Central memory CD4-positive, alpha-beta T cell (primary cell): ENCODE results near the gene ABCC8.

ENCODE experiments used
- DNase-seq: peaks from one replicate; pipeline ENCODE4 v3.0.0; 2022

ABCC8 gene

DNA sequence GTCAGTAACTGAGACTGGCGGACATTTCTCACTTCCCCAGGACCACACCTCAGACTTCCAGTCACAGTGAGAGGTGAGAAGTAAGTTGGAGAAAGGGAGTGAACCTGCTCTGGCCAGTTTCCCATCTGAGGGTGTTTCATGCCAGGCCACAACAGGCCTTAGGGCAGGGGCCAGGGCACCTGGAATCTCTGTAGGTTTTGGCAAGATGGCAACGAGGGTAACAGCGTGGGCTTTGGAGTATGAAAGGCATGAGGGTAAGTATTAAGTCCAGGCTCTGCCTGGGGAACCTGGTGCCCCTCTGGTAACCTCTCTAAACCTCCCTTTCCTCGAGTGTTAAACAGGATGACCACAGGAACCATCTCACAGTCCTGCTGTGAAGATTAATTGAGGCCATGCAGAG is 28.5 kb upstream of the ABCC8 start:
- DNase-seq = no peak

DNA sequence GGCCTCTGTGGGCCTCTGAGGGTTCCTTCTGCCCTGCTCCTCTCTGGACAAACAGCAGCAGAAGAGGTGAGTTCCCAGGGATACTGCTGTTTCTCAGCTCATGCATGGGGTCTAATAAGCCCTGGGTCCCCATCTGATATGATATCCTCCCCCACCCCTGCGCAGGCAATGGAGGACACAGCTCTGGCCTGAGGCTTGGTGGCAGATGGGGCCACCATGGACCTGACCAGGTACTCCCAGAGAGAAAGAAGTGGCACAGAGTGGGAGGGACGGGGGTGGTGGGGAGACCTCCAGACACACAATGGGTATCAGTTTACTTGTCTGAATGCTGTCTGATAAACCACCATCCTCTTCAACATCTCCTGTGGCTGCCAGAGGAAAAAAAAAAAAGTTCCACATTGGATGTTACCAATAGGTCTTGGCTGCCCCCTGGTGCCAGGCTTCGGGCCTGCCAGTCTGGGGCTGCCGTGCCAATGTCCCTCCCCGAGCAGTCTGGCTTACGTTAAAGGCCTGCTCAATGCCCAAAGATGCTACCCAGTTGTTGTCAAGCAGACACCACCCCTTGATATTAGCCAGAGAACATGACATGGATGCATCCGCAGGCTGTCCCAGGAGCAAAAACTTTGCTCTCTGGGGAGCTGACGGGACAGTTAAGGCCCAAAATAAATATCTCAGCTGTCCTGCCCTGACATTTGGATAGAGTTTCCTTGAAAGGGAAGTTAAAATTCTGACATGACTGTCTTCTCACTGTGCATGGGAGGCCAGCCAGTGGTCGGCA is 27.9 kb upstream of the ABCC8 start:
- peak; percentile 64 for DNase-seq

DNA sequence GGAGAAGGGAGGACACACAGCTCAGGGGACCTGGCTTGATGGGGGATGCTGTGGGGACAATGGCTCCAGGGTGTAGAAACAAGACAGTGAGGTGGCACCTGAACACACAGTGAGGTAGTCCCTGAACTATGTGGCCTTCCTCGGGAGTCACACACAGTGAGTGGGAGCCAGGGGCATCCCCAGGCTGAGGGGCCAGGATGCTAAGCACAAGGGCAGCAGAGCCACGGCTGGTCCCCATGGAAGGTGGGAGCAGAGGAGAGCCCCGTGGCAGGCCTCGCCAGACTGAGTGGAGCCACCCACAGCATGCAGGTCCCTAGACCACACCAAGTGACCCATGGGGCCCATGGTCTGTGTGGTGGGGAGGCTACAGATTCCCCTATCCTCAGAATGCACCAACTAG is 26.0 kb upstream of the ABCC8 start:
- no peak for DNase-seq

DNA sequence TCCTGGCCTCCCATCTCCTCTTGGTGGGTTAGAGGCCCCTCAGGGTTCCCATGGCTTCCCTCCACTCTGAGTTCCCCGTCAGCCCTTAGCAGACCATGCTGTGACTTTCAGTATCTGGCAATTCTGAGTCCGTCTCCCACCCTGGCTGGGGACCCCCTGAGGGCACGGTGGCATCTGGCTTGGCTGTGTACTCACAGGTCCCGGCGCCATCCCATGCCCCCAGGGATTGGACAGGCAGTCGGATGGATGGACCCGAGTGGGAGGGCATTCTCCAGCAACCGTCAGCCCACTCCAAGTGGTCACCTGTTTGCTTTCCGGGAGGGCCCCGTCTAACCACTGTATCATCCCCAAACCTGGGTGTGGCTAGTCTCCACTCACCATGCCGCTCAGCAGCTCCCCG is 24.0 kb upstream of the ABCC8 start:
- DNase-seq = no peak

DNA sequence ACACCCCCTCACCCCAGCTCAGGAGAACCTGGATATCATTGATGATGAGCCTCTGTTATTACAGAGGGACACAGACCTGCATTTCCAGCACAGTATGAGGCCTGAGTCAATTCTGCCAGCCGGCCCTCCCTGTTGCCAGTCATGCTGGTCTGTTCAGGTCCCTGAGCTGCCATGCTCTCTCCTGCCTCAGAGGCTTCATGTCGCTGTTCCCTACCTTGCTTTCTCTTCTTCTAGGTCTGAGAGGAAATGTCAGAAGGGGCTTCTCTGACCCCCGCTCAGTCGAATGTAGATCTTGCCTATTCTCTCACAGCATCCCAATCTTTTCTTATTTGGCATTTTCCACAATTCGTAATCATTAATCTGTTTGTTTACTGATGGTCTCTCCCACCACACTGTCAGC is 21.8 kb upstream of the ABCC8 start:
- no peak for DNase-seq

DNA sequence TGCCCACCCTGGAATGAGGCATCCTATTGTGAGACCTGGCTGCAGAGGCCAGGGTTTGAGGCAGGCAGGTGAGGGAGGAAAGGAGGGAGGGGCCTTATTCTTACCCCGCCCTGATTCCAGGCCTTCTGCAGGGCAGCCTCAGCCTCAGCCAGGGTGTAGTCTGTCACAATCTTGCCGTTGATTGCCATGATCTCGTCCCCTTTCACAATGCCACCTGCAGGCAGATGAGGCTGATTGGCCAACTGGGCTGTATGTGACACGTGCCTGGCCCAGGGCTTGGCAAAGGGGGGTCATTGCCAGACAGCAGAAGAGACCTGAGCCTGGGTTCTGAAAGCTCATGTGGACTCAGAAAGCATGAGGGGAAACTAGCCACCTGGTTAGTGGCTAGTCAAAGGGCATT is 21.4 kb upstream of the ABCC8 start:
- DNase-seq = no peak

DNA sequence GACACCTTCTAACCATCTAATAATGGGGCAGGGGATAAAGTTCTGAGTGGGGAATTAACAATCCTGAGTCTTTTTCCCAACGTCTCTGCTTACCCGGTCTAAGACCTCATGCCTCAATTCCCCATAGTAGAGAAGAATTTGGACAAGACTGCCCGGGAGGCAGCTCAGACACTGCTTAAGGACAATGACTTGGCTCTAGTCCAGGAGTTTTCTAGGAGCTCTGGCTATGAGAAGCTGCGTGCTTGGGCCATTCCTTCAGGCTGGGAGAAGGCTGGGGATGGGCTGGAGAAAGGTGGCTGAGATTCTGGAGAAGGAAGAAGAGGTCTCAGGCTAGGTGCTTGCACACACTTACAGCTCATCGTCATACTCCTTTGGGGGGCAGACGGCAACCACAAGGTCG is 19.8 kb upstream of the ABCC8 start:
- DNase-seq = no peak

DNA sequence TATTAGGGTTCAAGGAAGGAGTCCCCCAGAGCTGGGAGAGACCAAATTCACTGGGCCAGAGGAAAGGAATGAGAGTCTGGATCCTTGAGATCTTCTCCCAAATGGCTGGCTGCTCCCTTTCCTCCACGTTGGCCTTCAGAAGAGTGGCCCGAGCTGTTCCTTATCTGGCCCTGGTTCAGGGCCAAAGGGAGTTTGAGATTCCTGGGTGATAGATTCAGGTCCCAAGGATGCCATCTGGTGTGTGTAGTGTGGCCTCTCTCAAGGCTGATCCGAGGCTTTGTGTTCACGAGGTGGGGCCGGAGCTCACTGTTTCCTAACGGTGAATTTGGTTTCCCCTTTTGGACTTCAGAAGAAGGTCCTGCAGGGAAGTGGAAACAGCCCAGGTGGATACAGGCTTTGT is 17.4 kb upstream of the ABCC8 start:
- no peak for DNase-seq

DNA sequence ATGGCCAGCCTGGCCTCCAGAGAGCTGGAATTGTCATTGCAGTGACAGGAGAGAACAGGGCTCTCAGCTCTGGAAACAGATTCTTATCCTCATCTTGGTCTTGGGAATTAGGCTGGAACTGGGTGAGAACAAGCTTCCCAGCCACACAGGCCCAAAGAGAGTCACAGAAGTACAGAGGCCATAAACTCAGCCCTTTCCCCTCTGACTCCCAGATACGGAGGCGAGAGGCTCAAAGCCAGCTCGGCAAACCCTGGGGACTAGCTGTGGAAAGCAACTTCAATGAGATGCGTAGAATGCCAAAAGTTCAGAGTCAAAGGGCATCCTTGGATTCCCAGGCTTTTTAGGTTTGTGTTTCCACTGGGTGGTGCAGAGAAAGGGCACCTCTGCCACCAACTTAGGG is 14.3 kb upstream of the ABCC8 start:
- DNase-seq = no peak

DNA sequence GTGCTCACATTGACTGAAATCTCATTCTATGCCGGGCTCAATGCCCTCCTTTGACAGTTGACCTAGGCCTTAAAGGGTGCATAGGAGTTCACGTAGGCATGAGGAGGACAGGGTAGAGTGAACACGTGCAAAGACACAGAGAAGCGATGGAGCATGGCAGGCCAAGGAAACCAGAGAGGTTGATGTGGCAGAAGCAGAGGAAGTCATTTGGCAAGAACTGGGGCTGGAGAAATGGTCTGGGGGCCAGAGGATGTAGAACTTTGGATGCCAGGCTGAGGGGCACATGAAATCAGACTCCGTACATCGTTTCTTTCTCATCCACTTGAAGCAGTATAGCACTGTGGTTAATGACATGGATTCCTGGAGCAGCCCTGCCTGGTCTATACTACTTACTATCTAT is 13.6 kb upstream of the ABCC8 start:
- no peak for DNase-seq

DNA sequence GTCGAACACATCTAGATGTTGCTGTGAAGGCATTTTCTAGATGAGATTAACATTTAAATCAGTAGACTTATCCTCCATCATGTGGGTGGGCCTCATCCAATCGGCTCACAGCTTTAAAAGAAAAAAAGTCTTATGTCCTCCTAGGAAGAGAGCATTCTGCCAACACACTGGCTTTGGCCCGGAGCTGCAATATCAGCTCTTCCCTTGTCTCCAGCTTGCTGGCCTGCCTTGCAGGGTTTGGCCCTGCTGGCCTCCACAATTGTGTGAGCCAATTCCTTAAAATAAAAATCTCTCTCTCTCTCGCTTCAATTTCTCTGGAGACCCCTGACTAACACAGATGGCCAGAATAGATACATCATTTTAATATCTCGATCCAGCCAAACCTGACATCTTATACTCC is 13.1 kb upstream of the ABCC8 start:
- no peak for DNase-seq

DNA sequence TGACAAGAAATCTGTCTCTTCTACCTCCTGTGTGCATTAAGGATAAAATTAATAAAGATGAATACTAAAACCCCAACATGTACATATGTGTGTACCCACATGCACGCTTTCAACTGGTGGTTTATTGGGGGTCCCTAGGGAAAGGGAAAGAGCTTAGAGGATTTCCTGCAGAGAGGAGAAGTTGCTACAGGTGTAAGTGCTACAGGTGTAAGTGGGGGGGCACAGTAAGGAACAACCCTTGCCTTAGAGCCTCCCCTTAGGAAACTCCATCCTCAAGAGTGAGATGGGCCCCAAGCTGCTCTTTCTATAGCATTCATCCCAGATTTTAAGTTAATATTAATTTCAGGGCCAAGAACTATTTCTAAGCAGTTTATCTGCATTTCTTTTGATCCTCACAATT is 11.9 kb upstream of the ABCC8 start:
- no peak for DNase-seq

DNA sequence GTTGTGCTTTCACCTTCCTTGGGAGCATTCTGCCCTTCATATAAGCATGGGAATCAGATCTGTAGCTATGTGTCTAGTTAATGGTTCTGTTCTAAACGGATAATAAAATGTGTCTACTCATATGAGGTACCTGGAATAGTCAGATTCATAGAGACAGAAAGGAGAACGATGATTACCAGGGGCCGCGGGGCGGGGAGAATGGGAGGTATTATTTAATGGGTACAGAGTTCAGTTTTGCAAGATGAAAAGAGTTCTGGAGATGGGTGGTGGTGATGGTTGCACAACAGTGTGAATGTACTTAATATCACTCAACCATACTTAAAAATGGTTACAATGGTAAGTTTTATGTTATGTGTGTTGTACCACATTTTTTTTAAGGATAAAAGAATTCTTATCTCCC is 10.0 kb upstream of the ABCC8 start:
- no peak for DNase-seq

DNA sequence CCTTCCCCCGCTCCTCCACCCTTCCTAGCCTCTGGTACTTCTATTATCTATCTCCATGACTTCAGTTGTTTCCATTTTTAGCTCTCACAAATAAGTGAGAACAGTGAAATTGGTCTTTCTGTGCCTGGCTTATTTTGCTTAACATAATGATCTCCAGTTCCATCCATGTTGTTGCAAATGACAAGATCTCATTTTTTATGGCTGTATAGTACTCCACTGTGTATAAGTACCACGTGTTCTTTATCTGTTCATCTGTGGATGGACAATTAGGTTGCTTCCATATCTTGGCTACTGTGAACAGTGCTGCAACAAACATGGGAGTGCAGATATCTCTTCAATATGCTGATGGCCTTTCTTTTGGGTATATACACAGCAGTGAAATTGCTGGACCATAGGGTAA is 6.9 kb upstream of the ABCC8 start:
- DNase-seq = no peak

DNA sequence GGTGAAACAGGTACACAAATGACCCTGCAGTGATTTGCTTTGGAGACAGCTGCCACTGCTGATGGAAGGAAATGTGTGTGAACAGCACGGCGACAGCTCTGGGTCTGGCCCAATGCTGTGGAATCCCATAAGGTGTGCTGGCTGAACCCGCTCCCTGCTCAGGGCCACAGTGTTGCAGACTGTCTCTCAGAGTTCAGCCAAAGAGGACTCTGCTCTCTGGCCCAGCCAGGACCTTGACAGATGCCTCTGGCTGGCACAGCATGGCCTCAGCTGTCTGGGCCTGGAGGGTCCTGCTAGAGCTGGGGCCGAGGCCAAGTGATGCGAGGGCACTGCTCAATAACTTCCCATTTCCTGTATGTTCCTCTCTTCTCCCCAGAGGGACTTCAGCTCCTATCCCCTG is 5.3 kb upstream of the ABCC8 start:
- DNase-seq = no peak

DNA sequence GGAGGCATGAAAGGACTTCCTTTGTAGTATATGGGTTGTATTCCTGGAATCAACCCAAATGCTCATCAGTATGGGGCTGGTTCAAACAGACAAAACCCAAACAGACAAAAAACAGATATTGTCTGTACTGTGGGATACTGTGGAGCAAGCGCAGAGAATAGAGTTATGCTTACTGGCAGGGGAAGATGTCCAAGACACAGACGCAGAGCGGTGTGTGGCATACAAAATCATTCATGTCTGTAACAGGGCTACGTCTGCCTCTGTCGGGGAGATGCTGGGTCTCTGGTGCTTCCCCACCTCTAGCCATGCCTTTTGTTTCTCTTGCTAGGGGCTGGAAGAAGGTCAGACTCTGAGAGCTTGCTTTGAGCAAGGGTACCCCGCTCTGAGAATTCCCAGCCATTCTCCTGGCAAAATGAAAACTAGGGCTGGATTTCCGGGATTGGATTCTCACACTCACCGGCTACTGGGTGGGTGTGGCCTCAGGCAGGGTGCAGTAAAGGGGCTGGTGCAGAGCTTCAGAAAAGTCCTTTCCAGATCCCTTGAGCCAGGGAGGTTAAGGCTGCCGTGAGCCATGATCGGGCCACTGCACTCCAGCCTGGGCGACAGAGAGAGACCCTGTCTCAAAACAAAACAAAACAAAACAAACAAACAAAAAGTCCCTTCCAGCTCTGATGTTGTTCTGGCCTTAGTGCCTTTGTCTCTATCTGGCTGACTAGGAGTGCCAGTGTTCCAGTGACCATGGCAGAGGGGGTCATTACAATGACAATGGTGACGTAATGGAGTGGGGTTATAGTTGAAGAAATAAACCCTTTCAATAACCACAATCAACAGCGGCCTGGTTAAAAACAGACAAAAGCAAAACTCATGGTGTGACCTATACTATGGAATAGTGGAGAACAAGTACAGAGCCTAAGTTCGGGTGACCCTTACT is 2.9 kb upstream of the ABCC8 start:
- DNase-seq = no peak

DNA sequence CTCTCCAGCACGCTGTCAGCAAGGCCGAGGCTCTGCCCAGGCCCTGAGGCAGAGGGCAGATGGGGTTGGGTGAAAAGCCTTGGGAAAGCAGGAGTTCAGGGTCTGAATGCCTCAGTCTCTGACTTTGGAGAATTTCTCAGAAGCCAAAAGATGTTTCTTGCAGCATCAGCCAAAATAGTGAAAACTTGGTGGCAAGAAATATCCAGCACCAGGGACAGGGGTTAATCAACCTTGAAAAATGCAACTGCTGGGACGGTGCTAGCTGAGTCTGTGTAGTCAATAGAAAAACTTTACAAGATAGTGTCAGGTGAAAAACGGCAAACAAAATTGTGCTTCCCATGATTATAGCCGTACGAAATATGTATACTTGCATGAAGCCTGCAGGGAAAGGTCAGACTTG is 1.4 kb upstream of the ABCC8 start:
- DNase-seq = no peak

DNA sequence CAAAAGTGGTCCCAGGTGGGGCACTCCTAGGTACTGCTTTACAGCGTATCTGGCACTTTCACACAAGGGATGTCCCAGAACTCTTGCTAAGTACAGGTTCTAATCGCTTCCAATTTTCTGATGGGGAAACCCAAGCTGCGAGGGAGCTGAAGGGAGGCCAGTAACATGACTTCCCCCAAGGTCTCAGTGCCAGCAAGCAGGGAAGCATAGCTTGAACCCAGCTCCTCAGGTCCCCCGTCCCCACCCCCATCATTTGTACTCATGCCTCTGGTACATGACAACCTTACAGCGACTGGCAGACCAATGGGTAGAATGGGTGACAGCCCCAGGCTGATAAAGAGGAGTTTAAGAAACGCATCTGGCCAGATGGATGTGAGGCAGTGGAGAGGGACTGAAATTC is 716 bp upstream of the ABCC8 start:
- DNase-seq = no peak

DNA sequence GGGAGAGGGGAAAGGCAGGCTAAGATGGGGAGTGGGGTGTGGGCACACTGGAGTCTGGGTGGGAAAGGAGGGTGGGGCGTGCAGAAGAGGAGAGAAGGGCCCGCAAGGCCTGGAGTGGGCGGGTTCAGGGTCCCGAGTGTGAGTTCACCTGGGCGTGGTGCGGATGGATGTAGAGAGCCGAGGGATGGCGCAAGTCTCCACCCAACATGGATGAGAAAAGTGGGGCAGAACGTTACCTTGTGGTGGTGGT is 364 bp upstream of the ABCC8 start:
- DNase-seq = no peak

DNA sequence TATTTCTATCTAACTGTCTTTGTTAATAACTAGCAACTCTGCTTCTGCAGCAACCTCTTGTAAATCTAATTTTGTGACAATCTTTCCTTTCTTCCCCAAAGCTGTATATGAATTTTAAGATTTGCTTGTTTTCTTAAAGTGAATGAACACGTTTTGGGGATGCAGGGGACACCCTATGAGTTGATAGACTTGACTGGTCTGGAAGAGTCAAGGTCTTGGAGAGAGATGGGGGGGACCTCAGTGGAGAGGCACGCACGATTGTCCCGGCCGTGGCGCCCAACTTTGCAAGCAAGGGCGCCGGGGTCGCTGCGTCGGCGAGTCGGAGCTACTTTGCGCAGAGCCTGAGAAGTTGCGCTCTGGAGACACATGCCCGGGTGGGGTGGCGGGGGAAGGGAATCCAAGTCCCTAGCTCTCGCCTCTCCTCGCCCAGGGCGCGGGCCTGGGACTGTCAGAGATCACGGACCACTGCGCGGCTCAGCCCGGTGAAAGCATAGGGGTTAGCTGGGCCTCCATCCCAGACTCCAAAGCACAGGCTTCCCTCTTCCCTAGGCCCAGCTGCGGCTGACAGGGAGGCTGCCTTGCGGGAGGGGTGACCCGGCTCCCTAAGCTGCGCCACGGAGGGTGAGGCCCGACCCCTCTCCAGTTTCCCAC is 854 bp downstream of the ABCC8 start:
- no peak for DNase-seq

DNA sequence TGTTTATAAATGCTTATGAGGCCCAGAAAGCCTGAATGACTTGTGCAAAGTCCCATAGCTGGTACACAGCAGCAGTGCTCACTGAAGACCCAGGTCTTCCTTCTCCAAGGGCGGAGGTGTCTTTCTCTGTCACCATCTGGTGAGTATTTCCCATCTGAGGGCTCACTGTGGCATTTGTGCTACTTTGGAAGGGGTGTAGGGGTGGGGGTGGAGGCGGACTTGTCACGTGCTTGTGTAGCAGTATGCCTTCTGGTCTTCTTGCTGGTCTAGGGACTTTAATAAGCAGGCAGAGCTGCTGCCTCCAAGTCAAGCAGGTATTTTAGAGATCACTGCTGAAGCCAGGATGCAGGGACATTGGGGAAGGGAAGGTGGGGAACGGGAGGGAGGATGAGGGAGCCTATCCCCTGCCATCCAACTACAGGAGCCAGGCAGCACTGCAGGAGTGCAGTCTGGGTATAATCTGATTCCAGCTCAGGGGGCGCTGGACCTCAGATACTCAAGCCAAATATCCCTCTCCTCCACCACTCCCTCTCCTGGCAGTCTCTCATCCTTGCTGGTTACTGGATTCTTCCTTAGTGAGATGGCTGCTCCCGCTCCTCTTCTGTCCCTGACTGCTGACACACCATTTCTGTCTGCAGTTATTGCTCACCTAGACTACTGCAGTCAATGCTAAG is 3.4 kb downstream of the ABCC8 start:
- no peak for DNase-seq

DNA sequence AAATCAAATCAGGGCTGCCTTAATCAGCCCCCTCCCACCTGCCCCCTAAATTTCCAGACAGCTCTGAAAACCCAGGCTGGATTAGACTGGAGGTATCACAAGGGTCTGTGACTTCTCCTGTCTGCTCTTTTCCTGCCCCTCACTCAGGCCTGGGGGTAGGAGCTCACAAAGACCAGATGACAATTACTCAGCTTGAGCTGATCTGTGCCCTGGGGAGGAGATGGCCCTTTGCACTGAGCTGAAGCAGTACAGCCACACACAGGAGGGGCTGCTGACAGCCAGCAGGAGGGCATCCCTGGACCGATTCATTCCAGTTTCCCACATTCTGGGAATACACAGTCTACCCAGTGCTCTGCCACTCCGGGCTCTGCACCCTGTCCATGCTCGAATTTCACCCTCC is 4.2 kb downstream of the ABCC8 start:
- no peak for DNase-seq

DNA sequence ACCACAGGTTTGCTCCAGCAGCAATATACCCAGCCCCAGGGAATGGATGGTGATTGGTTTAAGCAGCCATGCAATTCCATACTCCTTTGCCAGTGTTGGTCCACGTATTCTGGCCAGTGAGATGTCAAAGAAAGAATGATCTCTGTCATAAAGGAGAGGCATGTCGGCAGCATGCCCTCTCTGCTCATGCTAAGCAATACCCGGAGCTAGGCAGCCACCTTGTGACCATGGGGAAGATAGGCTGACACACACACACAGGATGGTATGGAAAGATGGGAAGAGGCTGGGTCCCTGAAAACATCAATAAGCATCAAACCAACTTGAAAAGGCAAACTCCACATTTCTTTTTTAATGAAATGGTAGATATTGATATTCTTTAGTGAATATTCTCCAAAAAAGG is 5.1 kb downstream of the ABCC8 start:
- DNase-seq = no peak

DNA sequence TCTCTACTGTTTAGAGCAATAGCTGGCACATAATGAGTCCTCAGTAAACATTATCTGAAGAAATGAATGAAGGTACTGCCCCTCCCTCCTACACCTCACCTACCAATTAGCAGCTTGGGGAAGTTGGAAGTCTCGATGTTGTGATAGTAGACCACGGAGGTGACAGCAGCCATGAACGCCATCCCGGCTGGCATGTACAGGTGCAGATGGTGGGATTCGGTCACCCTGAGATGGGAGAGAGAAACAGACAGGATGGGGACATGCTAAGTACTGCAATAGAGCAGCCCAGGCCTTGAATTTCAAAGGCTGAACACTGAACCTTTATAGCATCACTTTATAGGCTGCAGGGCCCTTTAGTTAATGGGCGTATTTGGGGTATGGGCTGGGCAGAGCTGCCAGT is 6.6 kb downstream of the ABCC8 start:
- DNase-seq = no peak
